ENCODE measurements around the gene CDH1.

- no peak for TF ChIP-seq CTCF (IDR thresholded peaks at IDR 0.05)
- TF ChIP-seq POLR2A (IDR thresholded peaks at IDR 0.05): no peak
Measured at GRCh38 chr16:68752602-68753001, 15.5 kb downstream of the CDH1 start.
